ENCODE data around the gene ATG9A.

DNA sequence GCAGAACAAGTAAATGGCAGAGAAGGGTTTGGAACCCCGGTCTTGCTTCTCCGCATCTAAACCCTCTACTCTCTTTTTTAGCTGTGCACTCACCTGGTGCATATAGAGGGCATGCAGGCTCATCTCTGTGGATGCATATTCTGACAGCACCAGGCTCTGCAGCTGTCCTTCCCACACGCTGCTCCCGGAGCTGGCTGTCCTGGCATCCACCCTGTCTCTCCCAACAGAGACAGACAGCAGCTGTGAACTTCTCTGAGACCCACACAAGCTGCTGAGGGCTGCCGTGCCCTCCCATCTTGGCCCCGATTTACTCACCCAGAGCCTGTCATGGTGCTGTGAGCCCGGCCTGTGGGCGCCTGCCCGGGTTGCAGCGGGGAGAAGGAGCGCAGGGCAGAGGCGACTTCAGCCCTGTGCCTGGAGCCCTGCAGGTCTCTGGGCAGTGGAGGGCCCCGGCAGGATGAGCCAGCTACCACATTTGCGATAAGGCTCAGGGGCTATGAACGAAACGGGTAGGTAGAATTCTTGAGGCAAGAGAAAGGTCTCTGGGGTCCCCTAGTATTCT is 7.4 kb downstream of the ATG9A start:
- TF ChIP-seq CTCF (IDR thresholded peaks at IDR 0.05; ENCODE audit: low read depth, low read length, poor library complexity, severe bottlenecking) (no peak), EZH2phosphoT487 (IDR thresholded peaks at IDR 0.05; ENCODE audit: borderline replicate concordance, low read length) (no peak)
